Activated T-cell treated with anti-CD3 and anti-CD28 coated beads for 1 hour (primary cell): ENCODE data around the gene RPL34.
A peak's percentile ranks its signal among the peaks of the same experiment; 100 is the strongest.
"Not testable (repeated sequence)": the region's sequence is repeated elsewhere in the genome, so short reads cannot be mapped to it uniquely, and the experiment has no call there.

Source experiments
- DNase-seq: peaks from one replicate; pipeline ENCODE4 v3.0.0-alpha.2; 2020; ENCODE audit warnings: low read depth

Gene RPL34

GRCh38 chr4:108620101-108620932, at the start of gene RPL34:
TSS of gene RPL34 (plus strand) at chr4:108620576. CDS start at chr4:108621960, 1,384 bp downstream.
- DNase-seq, result peak; percentile 95

GRCh38 chr4:108570993-108571569, 49.3 kb upstream of the RPL34 start:
- no peak for DNase-seq

GRCh38 chr4:108574402-108574801, 46.0 kb upstream of the RPL34 start:
- no peak for DNase-seq

- DNase-seq, result no peak
Measured at GRCh38 chr4:108581083-108581482, 39.3 kb upstream of the RPL34 start.

- no peak for DNase-seq
Measured at GRCh38 chr4:108586778-108587177, 33.6 kb upstream of the RPL34 start.

- DNase-seq, result no peak
Measured at GRCh38 chr4:108588878-108589277, 31.5 kb upstream of the RPL34 start.

- DNase-seq, result no peak
Measured at GRCh38 chr4:108589961-108590360, 30.4 kb upstream of the RPL34 start.

GRCh38 chr4:108590776-108591175, 29.6 kb upstream of the RPL34 start:
- DNase-seq, result no peak

- DNase-seq, result no peak
Measured at GRCh38 chr4:108592674-108592986, 27.7 kb upstream of the RPL34 start.

- DNase-seq, result not testable (repeated sequence)
Measured at GRCh38 chr4:108594296-108594695, 26.1 kb upstream of the RPL34 start.

- no peak for DNase-seq
Measured at GRCh38 chr4:108596344-108596743, 24.0 kb upstream of the RPL34 start.

- DNase-seq, result no peak
Measured at GRCh38 chr4:108601106-108601505, 19.3 kb upstream of the RPL34 start.

GRCh38 chr4:108601532-108601931, 18.8 kb upstream of the RPL34 start:
- no peak for DNase-seq

GRCh38 chr4:108602163-108602562, 18.2 kb upstream of the RPL34 start:
- no peak for DNase-seq

GRCh38 chr4:108607079-108607815, 13.1 kb upstream of the RPL34 start:
- no peak for DNase-seq

GRCh38 chr4:108611365-108611764, 9.0 kb upstream of the RPL34 start:
- DNase-seq, result no peak

- DNase-seq, result no peak
Measured at GRCh38 chr4:108612365-108612764, 8.0 kb upstream of the RPL34 start.

GRCh38 chr4:108619372-108620100, 840 bp upstream of the RPL34 start:
- DNase-seq, result no peak

- DNase-seq, result no peak
Measured at GRCh38 chr4:108620933-108621905, 843 bp downstream of the RPL34 start.

- no peak for DNase-seq
Measured at GRCh38 chr4:108622022-108622421, 1.6 kb downstream of the RPL34 start.

- DNase-seq, result no peak
Measured at GRCh38 chr4:108622828-108623227, 2.5 kb downstream of the RPL34 start.
